ENCODE measurements around the gene ADAMTS8.

GRCh38 chr11:130379276-130379675, 49.1 kb downstream of the ADAMTS8 start:
- TF ChIP-seq BHLHE40 (IDR thresholded peaks at IDR 0.05; ENCODE audit: low read length) (no peak), HCFC1 (IDR thresholded peaks at IDR 0.05; ENCODE audit: low read depth, low read length) (no peak), KDM1A (IDR thresholded peaks at IDR 0.05) (no peak), MCM7 (IDR thresholded peaks at IDR 0.05) (no peak), SMARCA5 (IDR thresholded peaks at IDR 0.05) (no peak), SMC3 (conservative IDR thresholded peaks at IDR 0.05; ENCODE audit: insufficient read depth, low read depth, low read length) (no peak), SRF (CRISPR knock-in tag; IDR thresholded peaks at IDR 0.05) (no peak)
- TF ChIP-seq, protein P1, sequence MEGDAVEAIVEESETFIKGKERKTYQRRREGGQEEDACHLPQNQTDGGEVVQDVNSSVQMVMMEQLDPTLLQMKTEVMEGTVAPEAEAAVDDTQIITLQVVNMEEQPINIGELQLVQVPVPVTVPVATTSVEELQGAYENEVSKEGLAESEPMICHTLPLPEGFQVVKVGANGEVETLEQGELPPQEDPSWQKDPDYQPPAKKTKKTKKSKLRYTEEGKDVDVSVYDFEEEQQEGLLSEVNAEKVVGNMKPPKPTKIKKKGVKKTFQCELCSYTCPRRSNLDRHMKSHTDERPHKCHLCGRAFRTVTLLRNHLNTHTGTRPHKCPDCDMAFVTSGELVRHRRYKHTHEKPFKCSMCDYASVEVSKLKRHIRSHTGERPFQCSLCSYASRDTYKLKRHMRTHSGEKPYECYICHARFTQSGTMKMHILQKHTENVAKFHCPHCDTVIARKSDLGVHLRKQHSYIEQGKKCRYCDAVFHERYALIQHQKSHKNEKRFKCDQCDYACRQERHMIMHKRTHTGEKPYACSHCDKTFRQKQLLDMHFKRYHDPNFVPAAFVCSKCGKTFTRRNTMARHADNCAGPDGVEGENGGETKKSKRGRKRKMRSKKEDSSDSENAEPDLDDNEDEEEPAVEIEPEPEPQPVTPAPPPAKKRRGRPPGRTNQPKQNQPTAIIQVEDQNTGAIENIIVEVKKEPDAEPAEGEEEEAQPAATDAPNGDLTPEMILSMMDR (IDR thresholded peaks at IDR 0.05 in 2 of 3, conservative IDR thresholded peaks at IDR 0.05 in 1 of 3; ENCODE audit: insufficient read depth in 2 of 3, low read depth in 1 of 3, low read length in 3 of 3) = no peak
- TF ChIP-seq, protein P2, sequence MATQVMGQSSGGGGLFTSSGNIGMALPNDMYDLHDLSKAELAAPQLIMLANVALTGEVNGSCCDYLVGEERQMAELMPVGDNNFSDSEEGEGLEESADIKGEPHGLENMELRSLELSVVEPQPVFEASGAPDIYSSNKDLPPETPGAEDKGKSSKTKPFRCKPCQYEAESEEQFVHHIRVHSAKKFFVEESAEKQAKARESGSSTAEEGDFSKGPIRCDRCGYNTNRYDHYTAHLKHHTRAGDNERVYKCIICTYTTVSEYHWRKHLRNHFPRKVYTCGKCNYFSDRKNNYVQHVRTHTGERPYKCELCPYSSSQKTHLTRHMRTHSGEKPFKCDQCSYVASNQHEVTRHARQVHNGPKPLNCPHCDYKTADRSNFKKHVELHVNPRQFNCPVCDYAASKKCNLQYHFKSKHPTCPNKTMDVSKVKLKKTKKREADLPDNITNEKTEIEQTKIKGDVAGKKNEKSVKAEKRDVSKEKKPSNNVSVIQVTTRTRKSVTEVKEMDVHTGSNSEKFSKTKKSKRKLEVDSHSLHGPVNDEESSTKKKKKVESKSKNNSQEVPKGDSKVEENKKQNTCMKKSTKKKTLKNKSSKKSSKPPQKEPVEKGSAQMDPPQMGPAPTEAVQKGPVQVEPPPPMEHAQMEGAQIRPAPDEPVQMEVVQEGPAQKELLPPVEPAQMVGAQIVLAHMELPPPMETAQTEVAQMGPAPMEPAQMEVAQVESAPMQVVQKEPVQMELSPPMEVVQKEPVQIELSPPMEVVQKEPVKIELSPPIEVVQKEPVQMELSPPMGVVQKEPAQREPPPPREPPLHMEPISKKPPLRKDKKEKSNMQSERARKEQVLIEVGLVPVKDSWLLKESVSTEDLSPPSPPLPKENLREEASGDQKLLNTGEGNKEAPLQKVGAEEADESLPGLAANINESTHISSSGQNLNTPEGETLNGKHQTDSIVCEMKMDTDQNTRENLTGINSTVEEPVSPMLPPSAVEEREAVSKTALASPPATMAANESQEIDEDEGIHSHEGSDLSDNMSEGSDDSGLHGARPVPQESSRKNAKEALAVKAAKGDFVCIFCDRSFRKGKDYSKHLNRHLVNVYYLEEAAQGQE (IDR thresholded peaks at IDR 0.05; ENCODE audit: borderline replicate concordance) = no peak
- TF ChIP-seq, protein P2 (CRISPR knock-in tag; IDR thresholded peaks at IDR 0.05; ENCODE audit: low read depth) = no peak
